PFSK-1 (cell line): ENCODE measurements around the gene BCKDHA.

Experiments
- FOXP2 ChIP-seq: optimal IDR thresholded peaks from 2 replicates; pipeline ENCODE3; 2011; ENCODE audit warnings: borderline replicate concordance, control low read depth, inconsistent platforms; ENCODE audit not compliant: insufficient read depth; ENCODE audit errors: extremely low read length, extremely low read depth
- POLR2AphosphoS5 ChIP-seq: IDR thresholded peaks from 2 replicates; pipeline ENCODE4 v1.6.1; 2012; ENCODE audit warnings: low read depth, mild to moderate bottlenecking, control low read depth, low read length, moderate library complexity
- REST ChIP-seq, 2 experiments: IDR thresholded peaks; 2 replicates each; pipeline versions ENCODE4 v1.6.1 to v1.8.0; 2011 to 2012; ENCODE audit warnings: low read depth in 2 of 2, low read length in 2 of 2, control low read depth in 1 of 2, inconsistent platforms in 1 of 2, mild to moderate bottlenecking in 1 of 2, moderate library complexity in 1 of 2; ENCODE audit not compliant: insufficient read depth in 1 of 2
- SIN3A ChIP-seq: IDR thresholded peaks from 2 replicates; pipeline ENCODE4 v1.6.1; 2012; ENCODE audit warnings: mild to moderate bottlenecking, low read length, moderate library complexity, borderline replicate concordance; ENCODE audit not compliant: insufficient read depth
- TAF1 ChIP-seq: IDR thresholded peaks from 2 replicates; pipeline ENCODE4 v1.6.1; 2012; ENCODE audit warnings: low read length, control low read depth, borderline replicate concordance; ENCODE audit not compliant: insufficient read depth

BCKDHA gene

DNA sequence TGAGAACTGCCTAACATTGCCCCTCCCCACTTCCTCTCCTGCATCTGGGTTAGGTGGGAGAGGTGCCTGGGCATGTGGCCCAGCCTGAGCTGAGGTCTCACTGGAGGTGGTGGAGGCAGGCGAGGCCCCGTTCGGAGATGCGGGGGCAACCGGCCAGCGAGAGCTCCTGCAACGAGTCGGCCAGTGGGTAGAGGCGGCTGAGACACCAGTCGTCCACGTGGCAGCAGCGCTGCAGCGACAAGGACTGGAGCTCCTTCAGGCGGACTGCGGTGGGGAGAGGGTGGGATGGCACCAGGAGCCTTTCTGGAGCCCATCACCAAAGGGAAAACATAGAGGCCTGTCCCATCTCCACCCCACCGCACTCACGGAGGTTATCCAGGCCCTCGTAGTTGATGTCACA is 35.6 kb downstream of the BCKDHA start:
- TF ChIP-seq REST (IDR thresholded peaks at IDR 0.05; ENCODE audit: insufficient read depth in 1 of 2, low read depth in 2 of 2, low read length in 2 of 2), result no peak
- TF ChIP-seq POLR2AphosphoS5, result no peak
- no peak for TF ChIP-seq FOXP2
- no peak for TF ChIP-seq TAF1
- TF ChIP-seq SIN3A, result no peak

- TF ChIP-seq POLR2AphosphoS5 (no peak), SIN3A (no peak), REST (IDR thresholded peaks at IDR 0.05; ENCODE audit: insufficient read depth in 1 of 2, low read depth in 2 of 2, low read length in 2 of 2) (no peak), FOXP2 (no peak), TAF1 (no peak)
These were observed 36.8 kb downstream of the BCKDHA start for GRCh38 chr19:41434450-41434849.

- TF ChIP-seq POLR2AphosphoS5 (no peak), FOXP2 (no peak), REST (IDR thresholded peaks at IDR 0.05; ENCODE audit: insufficient read depth in 1 of 2, low read depth in 2 of 2, low read length in 2 of 2) (no peak)
These were observed 38.5 kb downstream of the BCKDHA start for GRCh38 chr19:41435936-41436673.

DNA sequence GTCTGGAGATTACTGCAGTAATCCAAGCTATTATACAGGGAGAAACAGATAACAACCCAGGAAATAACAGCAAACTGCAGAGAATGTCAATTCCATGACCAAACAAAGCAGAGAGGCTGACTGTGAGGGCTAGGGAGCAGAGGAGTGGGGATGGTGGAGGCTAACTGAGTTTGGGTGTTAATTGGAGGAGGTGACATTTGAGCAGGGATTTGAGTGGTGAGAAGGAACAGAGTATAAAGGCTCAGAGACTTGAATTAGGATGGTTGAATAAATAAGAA is 39.0 kb downstream of the BCKDHA start:
- TF ChIP-seq TAF1 (no peak), SIN3A (no peak), FOXP2 (no peak), POLR2AphosphoS5 (no peak), REST (IDR thresholded peaks at IDR 0.05; ENCODE audit: insufficient read depth in 1 of 2, low read depth in 2 of 2, low read length in 2 of 2) (no peak)

DNA sequence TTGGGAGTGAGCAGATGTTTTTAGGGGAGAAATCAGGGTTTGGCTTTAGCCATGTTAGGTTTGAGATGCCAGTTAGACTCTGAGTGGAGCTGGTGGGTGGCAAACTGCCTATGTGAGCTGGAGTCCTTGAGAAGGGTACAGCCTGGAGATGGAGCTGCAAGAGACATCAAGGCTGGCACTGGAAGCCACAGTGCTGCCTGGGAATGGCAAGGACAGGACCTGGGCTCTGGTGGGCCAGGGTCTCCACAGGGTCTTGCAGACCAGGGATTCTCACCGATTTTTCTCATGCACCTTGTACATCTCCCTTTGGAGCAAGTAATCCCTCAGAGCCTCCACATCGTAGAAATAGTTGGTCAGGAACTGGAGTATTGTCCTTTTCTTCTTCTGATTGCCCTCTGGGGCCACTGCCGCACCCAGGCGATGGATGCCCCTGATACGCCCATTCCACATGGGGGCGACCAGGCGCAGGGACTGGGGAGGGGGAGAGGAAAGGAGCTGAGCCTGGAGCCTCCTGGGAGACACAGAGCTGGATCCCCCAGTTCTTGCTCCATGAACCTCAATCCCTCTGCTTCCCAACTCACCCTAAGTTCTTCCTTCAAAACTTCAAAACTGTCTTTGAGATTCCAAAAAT is 40.4 kb downstream of the BCKDHA start:
- TF ChIP-seq TAF1 (no peak), REST (IDR thresholded peaks at IDR 0.05; ENCODE audit: insufficient read depth in 1 of 2, low read depth in 2 of 2, low read length in 2 of 2) (no peak), FOXP2 (no peak), SIN3A (no peak), POLR2AphosphoS5 (no peak)
